H1 (cell line): ENCODE results near the gene OR9A4. TPM values are rescaled to one million over a fixed set of nuclear protein-coding genes. Genes with fewer than 3 reads are reported as not detected.

ENCODE experiments used
- CTCF ChIP-seq, 3 experiments: IDR thresholded peaks; 1 replicate in 2 of 3; 2 replicates in 1 of 3; pipeline versions ENCODE4 v1.5.1 to v1.6.1; 2011; ENCODE audit warnings: low read length in 3 of 3, mild to moderate bottlenecking in 3 of 3, inconsistent platforms in 2 of 3, low read depth in 1 of 3, moderate library complexity in 1 of 3; ENCODE audit not compliant: insufficient read depth in 1 of 3; ENCODE audit errors: control extremely low read depth in 1 of 3
- GTF2F1 ChIP-seq: IDR thresholded peaks from 2 replicates; pipeline ENCODE4 v1.6.1; 2012; ENCODE audit warnings: low read depth, low read length, improper control_type of control experiment, borderline replicate concordance
- PHF8 ChIP-seq: fragments of 200-600 bp; sonication (generic); conservative IDR thresholded peaks from 2 replicates; pipeline ENCODE4 v1.7.1; 2012; ENCODE audit warnings: low read depth, mild to moderate bottlenecking, inconsistent platforms, low read length, moderate library complexity
- SIN3A ChIP-seq, 2 experiments: IDR thresholded peaks in 1 of 2; conservative IDR thresholded peaks in 1 of 2; 2 replicates each; pipeline ENCODE4 v1.6.1; 2011 to 2012; ENCODE audit warnings: low read length in 2 of 2, improper control_type of control experiment in 1 of 2, low read depth in 1 of 2, mild to moderate bottlenecking in 1 of 2
- polyA plus RNA-seq, 7 experiments: library from polyadenylated mRNA; depleted of rRNA in 3 of 7; stranded (reverse) in 5 of 7; unstranded in 2 of 7; fragments of >200 nt in 5 of 7; fragments of 200-250 nt in 2 of 7; gene quantifications; 1 replicate in 5 of 7; 2 replicates in 1 of 7; 4 replicates in 1 of 7; pipeline versions ENCODE4 v1.2.1 to v1.2.3, GENCODE V29; 2011 to 2013; ENCODE audit warnings: missing spikeins in 2 of 7, mixed read lengths in 2 of 7
- total RNA-seq: library from RNA; stranded (reverse); fragmentation: NEBNext Ultra II Directional; extraction: Animal tissue kit (Norgen Biotek cat#: 25700); gene quantifications from 2 replicates; pipeline ENCODE4 v1.2.1, GENCODE V29; 2021

The OR9A4 gene
- total and polyA plus RNA-seq, 2 of the 8 experiments (the other 6 are each of a cell fraction or from before 2014, with no cell fraction given): not detected

GRCh38 chr7:141889321-141889720 lies 26.9 kb upstream of the OR9A4 start (continued):
- TF ChIP-seq CTCF (IDR thresholded peaks at IDR 0.05; ENCODE audit: control extremely low read depth in 1 of 3, insufficient read depth in 1 of 3, low read depth in 1 of 3, low read length in 3 of 3) (no peak), PHF8 (no peak), GTF2F1 (no peak), SIN3A (conservative IDR thresholded peaks at IDR 0.05 in 1 of 2, IDR thresholded peaks at IDR 0.05 in 1 of 2; ENCODE audit: low read depth in 1 of 2, low read length in 2 of 2) (no peak)
